Adrenal gland (tissue), 5 donors: Measurements from ENCODE around the gene PIAS4.

Source experiments
- CTCF ChIP-seq, 6 experiments: fragments of 450-650 bp in 4 of 6; fragments of 200-600 bp in 2 of 6; sonication (generic) in 1 of 6; IDR thresholded peaks; 1 replicate in 5 of 6; 2 replicates in 1 of 6; pipeline versions ENCODE4 v1.5.1 to v1.8.0; 2016 to 2021; ENCODE audit warnings: antibody characterized with exemption in 6 of 6, mild to moderate bottlenecking in 2 of 6, moderate library complexity in 1 of 6
- POLR2A ChIP-seq, 2 donors: fragments of 450-650 bp; IDR thresholded peaks; one replicate each; pipeline ENCODE4 v1.6.1; 2017; ENCODE audit warnings: antibody characterized with exemption in 2 of 2, mild to moderate bottlenecking in 2 of 2, moderate library complexity in 1 of 2
- donor health status: DM: no; HTN: no; CAD: no.

GRCh38 chr19:4032436-4032835 lies 24.9 kb downstream of the PIAS4 start:
- no peak for TF ChIP-seq CTCF (IDR thresholded peaks at IDR 0.05)
- TF ChIP-seq POLR2A (IDR thresholded peaks at IDR 0.05), result no peak
